Esophagus muscularis mucosa (tissue), 4 donors: ENCODE results near the gene MBNL3. TPM values are rescaled to one million over a fixed set of nuclear protein-coding genes. Genes with fewer than 3 reads are reported as not detected.
"Not testable (repeated sequence)": the region's sequence is repeated elsewhere in the genome, so short reads cannot be mapped to it uniquely, and the experiment has no call there.

Source experiments
- DNase-seq: peaks from one replicate; pipeline ENCODE4 v3.0.0-alpha.2; 2017; ENCODE audit errors: extremely low spot score
- H3K27ac ChIP-seq, 4 donors: fragments of 200-600 bp; sonication (generic); replicated peaks in 1 of 4; 1 replicate in 3 of 4; 2 replicates in 1 of 4; pipeline ENCODE4 v1.5.1; 2016 to 2019; ENCODE audit warnings: mild to moderate bottlenecking in 1 of 4
- H3K27me3 ChIP-seq, 4 donors: fragments of 200-600 bp; sonication (generic); one replicate each; pipeline versions ENCODE4 v1.5.1 to v1.6.0; 2016 to 2019
- H3K36me3 ChIP-seq, 4 donors: fragments of 200-600 bp; sonication (generic); one replicate each; pipeline ENCODE4 v1.5.1; 2016 to 2019
- H3K4me1 ChIP-seq, 4 donors: fragments of 200-600 bp; sonication (generic); one replicate each; pipeline ENCODE4 v1.5.1; 2016 to 2019
- H3K4me3 ChIP-seq, 4 donors: fragments of 200-600 bp; sonication (generic); 1 replicate in 2 of 4; 2 replicates in 2 of 4; pipeline ENCODE4 v1.5.1; 2016 to 2019; ENCODE audit warnings: mild to moderate bottlenecking in 4 of 4, moderate library complexity in 1 of 4
- H3K9me3 ChIP-seq, 4 donors: fragments of 200-600 bp; sonication (generic); 1 replicate in 3 of 4; 2 replicates in 1 of 4; pipeline ENCODE4 v1.5.1; 2016 to 2019
- EP300 ChIP-seq: sonication (generic); formaldehyde crosslinking; IDR thresholded peaks from one replicate; pipeline ENCODE4 v1.6.1; 2017; ENCODE audit warnings: antibody characterized with exemption
- POLR2A ChIP-seq: fragments of 450-650 bp; IDR thresholded peaks from one replicate; pipeline ENCODE4 v1.6.1; 2017; ENCODE audit warnings: antibody characterized with exemption, moderate library complexity, mild to moderate bottlenecking, low read depth
- POLR2AphosphoS5 ChIP-seq, 2 donors: sonication (generic); formaldehyde crosslinking; IDR thresholded peaks; one replicate each; pipeline ENCODE4 v1.6.1; 2017; ENCODE audit warnings: antibody characterized with exemption in 2 of 2
- WGBS: methylation state at CpG from one replicate; pipeline ENCODE4 v1.1.5; 2018; 5-methylcytosine and 5-hydroxymethylcytosine counted together
- intact Hi-C: fragments of 100-400 bp; cut with DNase I; formaldehyde crosslinking; loops from one replicate; pipeline ENCODE4 v1.15.1; 2023
- total RNA-seq, 4 donors: library from RNA; depleted of rRNA; stranded (reverse); fragments of >200 nt; gene quantifications; one replicate each; pipeline versions ENCODE4 v1.1.0 to v1.2.1, GENCODE V29; 2016
- TF ChIP-seq, protein P1 (sequence below), 3 experiments: fragments of 200-600 bp in 2 of 3; fragments of 450-650 bp in 1 of 3; sonication (generic) in 2 of 3; IDR thresholded peaks; one replicate each; pipeline ENCODE4 v1.5.1; 2017 to 2019; ENCODE audit warnings: antibody characterized with exemption in 3 of 3, mild to moderate bottlenecking in 2 of 3, moderate library complexity in 1 of 3

MBNL3 gene
- total RNA-seq, 4 donors from 2014 or later: 1.7 to 13.8 (median 6.8) TPM

- Histone ChIP-seq H3K36me3 (no peaks in the 10 kb centered on the region), H3K4me3 (no peak overlapping the region), H3K27me3 (no peaks in the 10 kb centered on the region), H3K9me3 (peaks cover 0 to 6% (median 0%) of the 10 kb centered on the region in 4 donors), H3K27ac (no peak overlapping the region), H3K4me1 (no peaks in the 10 kb centered on the region)
- intact Hi-C loops: no loop called here
- WGBS: 56% methylated on average over 3 of the region's 3 CpGs
- no peak for DNase-seq
- no peak for TF ChIP-seq EP300
- no peak for TF ChIP-seq POLR2A
- TF ChIP-seq, protein P1, sequence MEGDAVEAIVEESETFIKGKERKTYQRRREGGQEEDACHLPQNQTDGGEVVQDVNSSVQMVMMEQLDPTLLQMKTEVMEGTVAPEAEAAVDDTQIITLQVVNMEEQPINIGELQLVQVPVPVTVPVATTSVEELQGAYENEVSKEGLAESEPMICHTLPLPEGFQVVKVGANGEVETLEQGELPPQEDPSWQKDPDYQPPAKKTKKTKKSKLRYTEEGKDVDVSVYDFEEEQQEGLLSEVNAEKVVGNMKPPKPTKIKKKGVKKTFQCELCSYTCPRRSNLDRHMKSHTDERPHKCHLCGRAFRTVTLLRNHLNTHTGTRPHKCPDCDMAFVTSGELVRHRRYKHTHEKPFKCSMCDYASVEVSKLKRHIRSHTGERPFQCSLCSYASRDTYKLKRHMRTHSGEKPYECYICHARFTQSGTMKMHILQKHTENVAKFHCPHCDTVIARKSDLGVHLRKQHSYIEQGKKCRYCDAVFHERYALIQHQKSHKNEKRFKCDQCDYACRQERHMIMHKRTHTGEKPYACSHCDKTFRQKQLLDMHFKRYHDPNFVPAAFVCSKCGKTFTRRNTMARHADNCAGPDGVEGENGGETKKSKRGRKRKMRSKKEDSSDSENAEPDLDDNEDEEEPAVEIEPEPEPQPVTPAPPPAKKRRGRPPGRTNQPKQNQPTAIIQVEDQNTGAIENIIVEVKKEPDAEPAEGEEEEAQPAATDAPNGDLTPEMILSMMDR (IDR thresholded peaks at IDR 0.05): no peak
- TF ChIP-seq POLR2AphosphoS5 (IDR thresholded peaks at IDR 0.05): no peak
These were observed 157.3 kb downstream of the MBNL3 start for GRCh38 chrX:132331532-132331931.

- H3K36me3 ChIP-seq: no peaks in the 10 kb centered on the region
- no peaks in the 10 kb centered on the region for H3K4me1 ChIP-seq
- H3K27ac ChIP-seq: no peak overlapping the region
- no peaks in the 10 kb centered on the region for H3K27me3 ChIP-seq
- H3K4me3 ChIP-seq: no peak overlapping the region
- DNase-seq: no peak
- TF ChIP-seq EP300 (no peak), POLR2A (no peak), POLR2AphosphoS5 (IDR thresholded peaks at IDR 0.05) (no peak)
- TF ChIP-seq, protein P1 (IDR thresholded peaks at IDR 0.05): no peak
- peaks cover 0 to 6% (median 0%) of the 10 kb centered on the region in 4 donors for H3K9me3 ChIP-seq
- intact Hi-C loops: no loop called here
These were observed 157.8 kb downstream of the MBNL3 start for GRCh38 chrX:132331000-132331399.

DNA sequence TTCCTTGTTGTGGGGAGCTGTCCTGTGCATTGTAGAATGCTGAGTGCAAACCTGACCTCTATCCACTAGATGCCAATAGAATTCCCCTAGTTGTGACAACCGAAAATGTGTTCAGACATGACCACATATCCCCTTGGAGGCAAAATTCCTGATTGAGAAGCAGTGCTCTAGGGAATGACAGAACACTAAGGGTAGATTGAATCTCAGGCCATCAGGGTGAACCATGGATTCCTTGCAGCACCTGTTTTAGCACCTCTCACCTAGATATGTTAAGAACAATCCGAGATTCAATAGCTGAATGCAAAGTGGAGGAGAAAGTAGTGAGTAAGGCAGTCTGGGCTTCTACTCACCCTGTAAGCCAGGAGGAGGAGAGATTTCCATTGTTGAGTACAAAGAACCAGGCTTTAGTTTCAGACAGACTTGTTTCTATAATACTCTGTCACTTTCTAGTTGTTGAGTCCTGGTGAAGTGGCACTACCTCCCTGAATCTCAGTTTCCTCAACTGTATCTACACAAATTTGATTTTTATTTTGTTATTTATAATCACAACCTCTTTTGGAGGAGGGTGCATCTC is 158.6 kb downstream of the MBNL3 start:
- no peak for TF ChIP-seq POLR2AphosphoS5 (IDR thresholded peaks at IDR 0.05)
- TF ChIP-seq POLR2A: no peak
- TF ChIP-seq EP300: no peak
- TF ChIP-seq, protein P1 (IDR thresholded peaks at IDR 0.05): no peak
- no peak overlapping the region for H3K27ac ChIP-seq
- no peak overlapping the region for H3K4me3 ChIP-seq
- H3K27me3 ChIP-seq: no peaks in the 10 kb centered on the region
- H3K36me3 ChIP-seq: no peaks in the 10 kb centered on the region
- intact Hi-C loops: no loop called here
- 83% methylated on average over 2 of the region's 2 CpGs for WGBS
- H3K9me3 ChIP-seq: peaks cover 0 to 6% (median 0%) of the 10 kb centered on the region in 4 donors
- H3K4me1 ChIP-seq: no peaks in the 10 kb centered on the region
- DNase-seq: no peak

- H3K4me3 ChIP-seq, H3K27me3 ChIP-seq, H3K9me3 ChIP-seq, H3K27ac ChIP-seq, DNase-seq, H3K36me3 ChIP-seq, H3K4me1 ChIP-seq, intact Hi-C loops: not testable (repeated sequence)
- WGBS: 91% methylated on average over 2 of the region's 2 CpGs
These were observed 161.9 kb downstream of the MBNL3 start for GRCh38 chrX:132326960-132327359.
